ENCODE results near the gene NDUFB2. TPM values are rescaled to one million over a fixed set of nuclear protein-coding genes. Genes with fewer than 3 reads are reported as not detected.
A peak's percentile ranks its signal among the peaks of the same experiment; 100 is the strongest.

NDUFB2 gene
- total and polyA plus RNA-seq, 2 of the 13 experiments (the other 11 are each of a cell fraction or from before 2014, with no cell fraction given): 206 to 221 TPM

- TF ChIP-seq, protein P1, sequence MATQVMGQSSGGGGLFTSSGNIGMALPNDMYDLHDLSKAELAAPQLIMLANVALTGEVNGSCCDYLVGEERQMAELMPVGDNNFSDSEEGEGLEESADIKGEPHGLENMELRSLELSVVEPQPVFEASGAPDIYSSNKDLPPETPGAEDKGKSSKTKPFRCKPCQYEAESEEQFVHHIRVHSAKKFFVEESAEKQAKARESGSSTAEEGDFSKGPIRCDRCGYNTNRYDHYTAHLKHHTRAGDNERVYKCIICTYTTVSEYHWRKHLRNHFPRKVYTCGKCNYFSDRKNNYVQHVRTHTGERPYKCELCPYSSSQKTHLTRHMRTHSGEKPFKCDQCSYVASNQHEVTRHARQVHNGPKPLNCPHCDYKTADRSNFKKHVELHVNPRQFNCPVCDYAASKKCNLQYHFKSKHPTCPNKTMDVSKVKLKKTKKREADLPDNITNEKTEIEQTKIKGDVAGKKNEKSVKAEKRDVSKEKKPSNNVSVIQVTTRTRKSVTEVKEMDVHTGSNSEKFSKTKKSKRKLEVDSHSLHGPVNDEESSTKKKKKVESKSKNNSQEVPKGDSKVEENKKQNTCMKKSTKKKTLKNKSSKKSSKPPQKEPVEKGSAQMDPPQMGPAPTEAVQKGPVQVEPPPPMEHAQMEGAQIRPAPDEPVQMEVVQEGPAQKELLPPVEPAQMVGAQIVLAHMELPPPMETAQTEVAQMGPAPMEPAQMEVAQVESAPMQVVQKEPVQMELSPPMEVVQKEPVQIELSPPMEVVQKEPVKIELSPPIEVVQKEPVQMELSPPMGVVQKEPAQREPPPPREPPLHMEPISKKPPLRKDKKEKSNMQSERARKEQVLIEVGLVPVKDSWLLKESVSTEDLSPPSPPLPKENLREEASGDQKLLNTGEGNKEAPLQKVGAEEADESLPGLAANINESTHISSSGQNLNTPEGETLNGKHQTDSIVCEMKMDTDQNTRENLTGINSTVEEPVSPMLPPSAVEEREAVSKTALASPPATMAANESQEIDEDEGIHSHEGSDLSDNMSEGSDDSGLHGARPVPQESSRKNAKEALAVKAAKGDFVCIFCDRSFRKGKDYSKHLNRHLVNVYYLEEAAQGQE (IDR thresholded peaks at IDR 0.05; ENCODE audit: borderline replicate concordance in 1 of 2, low read depth in 1 of 2, low read length in 2 of 2): no peak
- no peak for TF ChIP-seq POLR2AphosphoS2 (IDR thresholded peaks at IDR 0.05; ENCODE audit: low read depth, low read length)
- TF ChIP-seq DPF2 (CRISPR knock-in tag; IDR thresholded peaks at IDR 0.05; ENCODE audit: borderline replicate concordance, low read depth): no peak
- peak in 1 of 2 experiments; percentile 62; a peak in 1 of 4 replicates for TF ChIP-seq HMGXB4 (CRISPR knock-in tag; IDR thresholded peaks at IDR 0.05; ENCODE audit: borderline replicate concordance in 1 of 2, low read depth in 1 of 2)
- TF ChIP-seq HDAC2 (CRISPR knock-in tag; IDR thresholded peaks at IDR 0.05): no peak
- TF ChIP-seq TFDP1 (CRISPR knock-in tag; IDR thresholded peaks at IDR 0.05; ENCODE audit: borderline replicate concordance): peak; percentile 64; the same call in 1 of the 2 replicates
- no peak for TF ChIP-seq ATF4 (CRISPR knock-in tag; IDR thresholded peaks at IDR 0.05)
- no peak for TF ChIP-seq CCAR2 (optimal IDR thresholded peaks at IDR 0.05; ENCODE audit: low read depth, low read length)
- TF ChIP-seq ZSCAN9 (CRISPR knock-in tag; IDR thresholded peaks at IDR 0.05; ENCODE audit: borderline replicate concordance): no peak
- TF ChIP-seq SSRP1 (CRISPR knock-in tag; IDR thresholded peaks at IDR 0.05): no peak
- no peak for TF ChIP-seq ZNF451 (CRISPR knock-in tag; IDR thresholded peaks at IDR 0.05)
- TF ChIP-seq SRY (CRISPR knock-in tag; IDR thresholded peaks at IDR 0.05): no peak; the same call in 1 of the 2 replicates
- TF ChIP-seq, protein P2, sequence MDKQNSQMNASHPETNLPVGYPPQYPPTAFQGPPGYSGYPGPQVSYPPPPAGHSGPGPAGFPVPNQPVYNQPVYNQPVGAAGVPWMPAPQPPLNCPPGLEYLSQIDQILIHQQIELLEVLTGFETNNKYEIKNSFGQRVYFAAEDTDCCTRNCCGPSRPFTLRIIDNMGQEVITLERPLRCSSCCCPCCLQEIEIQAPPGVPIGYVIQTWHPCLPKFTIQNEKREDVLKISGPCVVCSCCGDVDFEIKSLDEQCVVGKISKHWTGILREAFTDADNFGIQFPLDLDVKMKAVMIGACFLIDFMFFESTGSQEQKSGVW (CRISPR knock-in tag; IDR thresholded peaks at IDR 0.05; ENCODE audit: borderline replicate concordance): no peak
- no peak for TF ChIP-seq ZMAT3 (CRISPR knock-in tag; conservative IDR thresholded peaks at IDR 0.05)
- no peak for TF ChIP-seq ZFP36L2 (CRISPR knock-in tag; IDR thresholded peaks at IDR 0.05)
- no peak; the same call in 1 of the 2 replicates for TF ChIP-seq ARHGAP35 (CRISPR knock-in tag; IDR thresholded peaks at IDR 0.05; ENCODE audit: borderline replicate concordance)
- TF ChIP-seq ZNF530 (CRISPR knock-in tag; IDR thresholded peaks at IDR 0.05; ENCODE audit: low read depth): no peak
- TF ChIP-seq, protein P3, sequence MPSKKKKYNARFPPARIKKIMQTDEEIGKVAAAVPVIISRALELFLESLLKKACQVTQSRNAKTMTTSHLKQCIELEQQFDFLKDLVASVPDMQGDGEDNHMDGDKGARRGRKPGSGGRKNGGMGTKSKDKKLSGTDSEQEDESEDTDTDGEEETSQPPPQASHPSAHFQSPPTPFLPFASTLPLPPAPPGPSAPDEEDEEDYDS (CRISPR knock-in tag; IDR thresholded peaks at IDR 0.05): no peak
- no peak for TF ChIP-seq CREB1 (IDR thresholded peaks at IDR 0.05)
- TF ChIP-seq CREB1 (CRISPR knock-in tag; IDR thresholded peaks at IDR 0.05): no peak
- no peak for TF ChIP-seq ZNF839 (CRISPR knock-in tag; IDR thresholded peaks at IDR 0.05; ENCODE audit: borderline replicate concordance)
Observed at GRCh38 chr7:140673063-140673773, 23.3 kb upstream of the NDUFB2 start (continued).
